Esophagus squamous epithelium (tissue), 5 donors: ENCODE data around the gene RNU6-9. TPM values are rescaled to one million over a fixed set of nuclear protein-coding genes. Genes with fewer than 3 reads are reported as not detected.
"Not testable (repeated sequence)": the region's sequence is repeated elsewhere in the genome, so short reads cannot be mapped to it uniquely, and the experiment has no call there.

Experiments used
- DNase-seq: peaks from one replicate; lab custom pipeline; 2025; lab: John Stamatoyannopoulos, UW
- H3K27ac ChIP-seq, 4 donors: fragments of 200-600 bp; sonication (generic); one replicate each; pipeline ENCODE4 v1.5.1; 2016 to 2019; ENCODE audit warnings: mild to moderate bottlenecking in 1 of 4
- H3K27me3 ChIP-seq, 4 donors: fragments of 200-600 bp; sonication (generic); 1 replicate in 3 of 4; 2 replicates in 1 of 4; pipeline versions ENCODE4 v1.5.1 to v1.6.0; 2017 to 2021; ENCODE audit warnings: antibody characterized with exemption in 1 of 4
- H3K36me3 ChIP-seq, 3 donors: fragments of 200-600 bp; sonication (generic); one replicate each; pipeline ENCODE4 v1.5.1; 2016 to 2019
- H3K4me1 ChIP-seq, 3 donors: fragments of 200-600 bp; sonication (generic); one replicate each; pipeline ENCODE4 v1.5.1; 2017 to 2019
- H3K4me3 ChIP-seq, 4 donors: fragments of 200-600 bp; sonication (generic); 1 replicate in 3 of 4; 2 replicates in 1 of 4; pipeline ENCODE4 v1.5.1; 2016 to 2019; ENCODE audit warnings: mild to moderate bottlenecking in 2 of 4, moderate library complexity in 1 of 4
- H3K9me3 ChIP-seq, 3 donors: fragments of 200-600 bp; sonication (generic); one replicate each; pipeline ENCODE4 v1.5.1; 2016 to 2019
- POLR2A ChIP-seq, 4 donors: fragments of 450-650 bp; IDR thresholded peaks; one replicate each; pipeline ENCODE4 v1.6.1; 2017; ENCODE audit warnings: antibody characterized with exemption in 4 of 4, mild to moderate bottlenecking in 4 of 4, moderate library complexity in 3 of 4
- WGBS, 2 donors: methylation state at CpG; one replicate each; pipeline ENCODE4 v1.1.5; 2018; 5-methylcytosine and 5-hydroxymethylcytosine counted together
- intact Hi-C: fragments of 100-400 bp; cut with DNase I; formaldehyde crosslinking; loops from one replicate; pipeline ENCODE4 v1.15.0; 2022
- total RNA-seq, 4 donors: library from RNA; depleted of rRNA; stranded (reverse); fragments of >200 nt; gene quantifications; one replicate each; pipeline ENCODE4 v1.1.0, GENCODE V29; 2016
- TF ChIP-seq, protein P1 (sequence below), 6 experiments: fragments of 450-650 bp in 4 of 6; fragments of 200-600 bp in 2 of 6; sonication (generic) in 2 of 6; IDR thresholded peaks; one replicate each; pipeline ENCODE4 v1.5.1; 2016 to 2019; ENCODE audit warnings: antibody characterized with exemption in 6 of 6, mild to moderate bottlenecking in 4 of 6, moderate library complexity in 4 of 6
- donor health status: DM: yes; HTN: yes; CAD: no.

RNU6-9 gene
- total RNA-seq, 4 donors from 2014 or later = not detected

DNA sequence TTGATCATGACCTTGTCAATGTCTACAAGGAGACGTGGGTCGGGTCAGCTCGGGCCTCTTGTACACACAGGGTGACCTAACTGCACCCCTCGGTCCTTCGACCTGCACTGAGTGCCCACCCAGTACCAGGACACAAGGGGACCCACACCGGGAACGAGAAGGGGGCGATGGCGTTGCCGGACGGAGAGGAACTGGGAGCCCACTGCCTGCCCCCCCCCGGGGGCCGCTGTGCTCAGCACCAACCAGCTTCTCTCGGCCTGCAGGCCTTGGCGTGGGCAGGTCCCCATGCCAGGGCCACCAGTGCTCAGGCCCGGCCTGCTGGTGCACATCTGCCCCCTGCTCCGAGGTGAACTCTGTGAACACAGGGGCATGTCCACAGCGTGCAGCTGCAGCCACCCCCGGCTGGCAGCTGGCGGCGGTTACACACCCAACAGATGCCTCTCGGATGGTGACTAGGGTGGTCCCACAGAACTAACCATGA, 19.7 kb upstream of the RNU6-9 start:
- no peak for DNase-seq
- Histone ChIP-seq H3K27me3 (no peaks in the 10 kb centered on the region), H3K4me1 (peaks cover 25 to 54% (median 25%) of the 10 kb centered on the region in 3 donors), H3K9me3 (no peaks in the 10 kb centered on the region), H3K36me3 (peaks cover 21 to 67% (median 27%) of the 10 kb centered on the region in 3 donors), H3K4me3 (no peak overlapping the region), H3K27ac (peak overlapping the region in 3 of 4 donors; percentile 44 to 70 (median 62))
- intact Hi-C loops = no loop called here
- WGBS, 2 donors = 100% methylated on average over 2 of the region's 22 CpGs; no CpG with 5 or more reads in 1 of the 2 donors
- no peak for TF ChIP-seq POLR2A (IDR thresholded peaks at IDR 0.05)
- TF ChIP-seq, protein P1, sequence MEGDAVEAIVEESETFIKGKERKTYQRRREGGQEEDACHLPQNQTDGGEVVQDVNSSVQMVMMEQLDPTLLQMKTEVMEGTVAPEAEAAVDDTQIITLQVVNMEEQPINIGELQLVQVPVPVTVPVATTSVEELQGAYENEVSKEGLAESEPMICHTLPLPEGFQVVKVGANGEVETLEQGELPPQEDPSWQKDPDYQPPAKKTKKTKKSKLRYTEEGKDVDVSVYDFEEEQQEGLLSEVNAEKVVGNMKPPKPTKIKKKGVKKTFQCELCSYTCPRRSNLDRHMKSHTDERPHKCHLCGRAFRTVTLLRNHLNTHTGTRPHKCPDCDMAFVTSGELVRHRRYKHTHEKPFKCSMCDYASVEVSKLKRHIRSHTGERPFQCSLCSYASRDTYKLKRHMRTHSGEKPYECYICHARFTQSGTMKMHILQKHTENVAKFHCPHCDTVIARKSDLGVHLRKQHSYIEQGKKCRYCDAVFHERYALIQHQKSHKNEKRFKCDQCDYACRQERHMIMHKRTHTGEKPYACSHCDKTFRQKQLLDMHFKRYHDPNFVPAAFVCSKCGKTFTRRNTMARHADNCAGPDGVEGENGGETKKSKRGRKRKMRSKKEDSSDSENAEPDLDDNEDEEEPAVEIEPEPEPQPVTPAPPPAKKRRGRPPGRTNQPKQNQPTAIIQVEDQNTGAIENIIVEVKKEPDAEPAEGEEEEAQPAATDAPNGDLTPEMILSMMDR (IDR thresholded peaks at IDR 0.05) = no peak

GRCh38 chr19:875265-875879, 17.9 kb upstream of the RNU6-9 start:
- WGBS, 2 donors = 88 to 94% methylated on average over 17 to 21 of the region's 28 CpGs

GRCh38 chr19:876089-876488, 17.2 kb upstream of the RNU6-9 start:
- no peaks in the 10 kb centered on the region for H3K27me3 ChIP-seq
- H3K4me1 ChIP-seq = peaks cover 8 to 29% (median 11%) of the 10 kb centered on the region in 3 donors
- H3K36me3 ChIP-seq = peaks cover 20 to 71% (median 26%) of the 10 kb centered on the region in 3 donors
- TF ChIP-seq, protein P1 (IDR thresholded peaks at IDR 0.05) = no peak
- TF ChIP-seq POLR2A (IDR thresholded peaks at IDR 0.05) = no peak
- H3K27ac ChIP-seq = no peak overlapping the region
- no peak for DNase-seq
- H3K4me3 ChIP-seq = no peak overlapping the region
- no peaks in the 10 kb centered on the region for H3K9me3 ChIP-seq
- WGBS, 2 donors = 85 to 87% methylated on average over 8 to 16 of the region's 18 CpGs
- intact Hi-C loops = no loop called here

More at GRCh38 chr19:875265-875879, 17.9 kb upstream of the RNU6-9 start:
- no peak for DNase-seq
- Histone ChIP-seq H3K4me1 (peaks cover 8 to 36% (median 11%) of the 10 kb centered on the region in 3 donors), H3K4me3 (no peak overlapping the region), H3K9me3 (no peaks in the 10 kb centered on the region), H3K27ac (peak overlapping the region in 1 of 4 donors; percentile 70), H3K36me3 (peaks cover 21 to 71% (median 28%) of the 10 kb centered on the region in 3 donors), H3K27me3 (no peaks in the 10 kb centered on the region)
- no peak for TF ChIP-seq POLR2A (IDR thresholded peaks at IDR 0.05)
- TF ChIP-seq, protein P1 (IDR thresholded peaks at IDR 0.05) = no peak
- intact Hi-C loops = no loop called here

GRCh38 chr19:876780-877314, 16.4 kb upstream of the RNU6-9 start:
- H3K27me3 ChIP-seq = no peaks in the 10 kb centered on the region
- no peak overlapping the region for H3K27ac ChIP-seq
- intact Hi-C loops = no loop called here
- no peaks in the 10 kb centered on the region for H3K9me3 ChIP-seq
- H3K4me3 ChIP-seq = no peak overlapping the region
- WGBS, 2 donors = 81 to 85% methylated on average over 4 to 18 of the region's 29 CpGs
- peaks cover 27 to 73% (median 29%) of the 10 kb centered on the region in 3 donors for H3K36me3 ChIP-seq
- no peak for DNase-seq
- no peak for TF ChIP-seq POLR2A (IDR thresholded peaks at IDR 0.05)
- TF ChIP-seq, protein P1 (IDR thresholded peaks at IDR 0.05) = no peak
- H3K4me1 ChIP-seq = peaks cover 8 to 27% (median 9%) of the 10 kb centered on the region in 3 donors

DNA sequence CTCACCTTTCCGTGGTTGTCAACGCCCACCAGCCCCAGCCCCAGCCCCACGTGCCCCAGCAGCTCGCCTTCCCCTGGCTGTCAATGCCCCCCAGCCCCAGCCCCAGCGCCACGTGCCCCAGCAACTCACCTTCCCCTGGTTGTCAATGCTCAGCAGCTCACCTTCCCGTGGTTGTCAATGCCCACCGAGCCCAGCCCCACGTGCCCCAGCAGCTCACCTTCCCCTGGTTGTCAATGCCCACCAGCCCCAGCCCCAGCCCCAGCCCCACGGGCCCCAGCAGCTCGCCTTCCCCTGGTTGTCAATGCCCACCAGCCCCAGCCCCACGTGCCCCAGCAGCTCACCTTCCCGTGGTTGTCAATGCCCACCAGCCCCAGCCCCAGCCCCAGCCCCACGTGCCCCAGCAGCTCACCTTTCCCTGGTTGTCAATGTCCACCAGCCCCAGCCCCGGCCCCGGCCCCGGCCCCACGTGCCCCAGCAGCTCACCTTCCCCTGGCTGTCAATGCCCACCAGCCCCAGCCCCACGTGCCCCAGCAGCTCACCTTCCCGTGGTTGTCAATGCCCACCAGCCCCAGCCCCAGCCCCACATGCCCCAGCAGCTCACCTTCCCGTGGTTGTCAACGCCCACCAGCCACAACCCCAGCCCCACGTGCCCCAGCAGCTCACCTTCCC, 15.2 kb upstream of the RNU6-9 start:
- no CpG with 5 or more reads among the region's 23 CpGs for WGBS, 2 donors
- H3K9me3 ChIP-seq, H3K4me3 ChIP-seq, DNase-seq, intact Hi-C loops, H3K27ac ChIP-seq, H3K27me3 ChIP-seq: not testable (repeated sequence)
- Histone ChIP-seq H3K4me1 (peaks cover 0 to 17% (median 0%) of the 10 kb centered on the region in 3 donors), H3K36me3 (peaks cover 29 to 86% (median 35%) of the 10 kb centered on the region in 3 donors)

GRCh38 chr19:878751-879561, 14.3 kb upstream of the RNU6-9 start:
- intact Hi-C loops, H3K27me3 ChIP-seq, H3K27ac ChIP-seq, H3K4me3 ChIP-seq, H3K9me3 ChIP-seq: not testable (repeated sequence)
- peaks cover 29 to 86% (median 31%) of the 10 kb centered on the region in 3 donors for H3K36me3 ChIP-seq
- 68 to 91% methylated on average over 4 to 5 of the region's 24 CpGs for WGBS, 2 donors
- peak; percentile 50 for DNase-seq
- H3K4me1 ChIP-seq = peaks cover 0 to 14% (median 0%) of the 10 kb centered on the region in 3 donors
